GM21381 (cell line): ENCODE results near the gene PCSK6.
"Not testable (repeated sequence)": the region's sequence is repeated elsewhere in the genome, so short reads cannot be mapped to it uniquely, and the experiment has no call there.

ENCODE experiments used
- ATAC-seq: cut with Tn5 transposase; IDR thresholded peaks from one replicate; pipeline ENCODE4 v1.9.1; 2021; ENCODE audit warnings: mild to moderate bottlenecking, moderate library complexity; ENCODE audit not compliant: unreplicated experiment

PCSK6 gene

GRCh38 chr15:101384276-101384675 lies 105.2 kb downstream of the PCSK6 start:
- ATAC-seq: no peak

GRCh38 chr15:101382544-101382943 lies 107.0 kb downstream of the PCSK6 start:
- ATAC-seq: no peak

GRCh38 chr15:101381671-101382212 lies 107.8 kb downstream of the PCSK6 start:
- ATAC-seq: no peak

- no peak for ATAC-seq
These were observed 109.4 kb downstream of the PCSK6 start for GRCh38 chr15:101380146-101380545.

GRCh38 chr15:101379647-101380046 lies 109.9 kb downstream of the PCSK6 start:
- no peak for ATAC-seq

GRCh38 chr15:101378879-101379278 lies 110.6 kb downstream of the PCSK6 start:
- ATAC-seq: no peak

- no peak for ATAC-seq
These were observed 111.2 kb downstream of the PCSK6 start for GRCh38 chr15:101378171-101378755.

- no peak for ATAC-seq
These were observed 112.7 kb downstream of the PCSK6 start for GRCh38 chr15:101376615-101377395.

GRCh38 chr15:101375006-101375405 lies 114.5 kb downstream of the PCSK6 start:
- not testable (repeated sequence) for ATAC-seq

GRCh38 chr15:101374326-101374725 lies 115.2 kb downstream of the PCSK6 start:
- ATAC-seq: no peak

- ATAC-seq: no peak
These were observed 115.9 kb downstream of the PCSK6 start for GRCh38 chr15:101373577-101373976.

GRCh38 chr15:101372960-101373525 lies 116.5 kb downstream of the PCSK6 start:
- ATAC-seq: no peak

- no peak for ATAC-seq
These were observed 117.3 kb downstream of the PCSK6 start for GRCh38 chr15:101372149-101372577.

GRCh38 chr15:101371519-101371918 lies 118.0 kb downstream of the PCSK6 start:
- ATAC-seq: no peak

- no peak for ATAC-seq
These were observed 118.4 kb downstream of the PCSK6 start for GRCh38 chr15:101371081-101371480.

GRCh38 chr15:101370330-101371024 lies 119.0 kb downstream of the PCSK6 start:
- ATAC-seq: no peak

- ATAC-seq: no peak
These were observed 119.8 kb downstream of the PCSK6 start for GRCh38 chr15:101369676-101370075.

- no peak for ATAC-seq
These were observed 120.5 kb downstream of the PCSK6 start for GRCh38 chr15:101368861-101369642.

GRCh38 chr15:101368086-101368780 lies 121.3 kb downstream of the PCSK6 start:
- no peak for ATAC-seq

GRCh38 chr15:101366853-101367252 lies 122.7 kb downstream of the PCSK6 start:
- ATAC-seq: no peak
